Spleen (tissue), 11 donors: Measurements from ENCODE around the gene PTPN4. TPM values are rescaled to one million over a fixed set of nuclear protein-coding genes. Genes with fewer than 3 reads are reported as not detected.

Experiments
- DNase-seq: peaks from one replicate; pipeline ENCODE4 v3.0.0-alpha.2; 2020
- H3K27ac ChIP-seq, 8 donors: fragments of 200-600 bp; sonication (generic) in 7 of 8; 1 replicate in 4 of 8; 2 replicates in 4 of 8; pipeline versions ENCODE4 v1.5.0 to v1.8.0; 2016 to 2021; ENCODE audit warnings: inconsistent platforms in 4 of 8, mild to moderate bottlenecking in 4 of 8, moderate library complexity in 1 of 8
- H3K27me3 ChIP-seq, 7 donors: fragments of 200-600 bp; sonication (generic) in 6 of 7; replicated peaks in 1 of 7; 1 replicate in 4 of 7; 2 replicates in 3 of 7; pipeline versions ENCODE4 v1.5.0 to v1.8.0; 2016 to 2021; ENCODE audit warnings: inconsistent platforms in 3 of 7, mild to moderate bottlenecking in 1 of 7
- H3K36me3 ChIP-seq, 6 donors: fragments of 200-600 bp; sonication (generic) in 5 of 6; 1 replicate in 4 of 6; 2 replicates in 2 of 6; pipeline versions ENCODE4 v1.5.0 to v1.8.0; 2016 to 2021; ENCODE audit warnings: inconsistent platforms in 2 of 6
- H3K4me1 ChIP-seq, 6 donors: fragments of 200-600 bp; sonication (generic) in 5 of 6; 1 replicate in 3 of 6; 2 replicates in 3 of 6; pipeline versions ENCODE4 v1.5.0 to v1.8.0; 2016 to 2021; ENCODE audit warnings: inconsistent platforms in 3 of 6
- H3K4me3 ChIP-seq, 8 donors: fragments of 200-600 bp; sonication (generic) in 7 of 8; 1 replicate in 4 of 8; 2 replicates in 4 of 8; pipeline versions ENCODE4 v1.5.0 to v1.8.0; 2016 to 2021; ENCODE audit warnings: inconsistent platforms in 4 of 8, mild to moderate bottlenecking in 4 of 8, moderate library complexity in 2 of 8
- H3K9me3 ChIP-seq, 8 donors: fragments of 200-600 bp; sonication (generic) in 7 of 8; 1 replicate in 4 of 8; 2 replicates in 4 of 8; pipeline versions ENCODE4 v1.5.0 to v1.8.0; 2016 to 2021; ENCODE audit warnings: inconsistent platforms in 4 of 8
- CTCF ChIP-seq, 11 experiments: fragments of 200-600 bp in 7 of 11; fragments of 450-650 bp in 4 of 11; sonication (generic) in 4 of 11; IDR thresholded peaks in 8 of 11; conservative IDR thresholded peaks in 3 of 11; 1 replicate in 7 of 11; 2 replicates in 4 of 11; pipeline versions ENCODE4 v1.4.0 to v1.8.0; 2016 to 2021; ENCODE audit warnings: antibody characterized with exemption in 11 of 11, inconsistent platforms in 4 of 11, mild to moderate bottlenecking in 1 of 11
- POLR2A ChIP-seq, 3 donors: fragments of 450-650 bp; IDR thresholded peaks; one replicate each; pipeline ENCODE4 v1.5.1; 2017; ENCODE audit warnings: antibody characterized with exemption in 3 of 3, mild to moderate bottlenecking in 1 of 3
- POLR2AphosphoS5 ChIP-seq, 3 donors: sonication (generic); formaldehyde crosslinking; IDR thresholded peaks; one replicate each; pipeline ENCODE4 v1.5.1; 2017; ENCODE audit warnings: antibody characterized with exemption in 3 of 3
- WGBS, 5 donors: extraction: QIAGEN DNeasy Blood & Tissue Kit in 3 of 5; methylation state at CpG; one replicate each; pipeline versions ENCODE4 v1.1.5 to v1.1.7; 2013 to 2018; 5-methylcytosine and 5-hydroxymethylcytosine counted together
- intact Hi-C: fragments of 100-400 bp; cut with DNase I; formaldehyde crosslinking; loops from one replicate; pipeline ENCODE4 v1.15.0; 2023; ENCODE audit warnings: low total_unique reads
- polyA plus RNA-seq, 3 donors: library from polyadenylated mRNA; stranded (reverse); fragments of 200-250 nt; gene quantifications; one replicate each; pipeline ENCODE4 v1.2.1, GENCODE V29; 2013
- total RNA-seq, 7 donors: library from RNA; depleted of rRNA in 3 of 7; stranded (reverse); fragments of >200 nt in 3 of 7; fragmentation: NEBNext Ultra II Directional in 4 of 7; extraction: Animal tissue kit (Norgen Biotek cat#: 25700) in 4 of 7; gene quantifications; one replicate each; pipeline versions ENCODE4 v1.1.0 to v1.2.1, GENCODE V29; 2016 to 2021
- donor health status: healthy with polysubstance abuse.
- donor health status: DM: no; HTN: no; CAD: no; lungs with moderate emphysema.
- donor health status: DM: no; HTN: no; CAD: no.
- donor health status: Bipolar disorder and iron deficiency.
- donor health status: healthy.
- donor health status: DM: no; HTN: no; CAD: no.
- donor health status: DM: yes; HTN: yes; CAD: no.

PTPN4 gene
- total and polyA plus RNA-seq, 10 donors, result 2.4 to 50.9 (median 37.1) TPM

DNA sequence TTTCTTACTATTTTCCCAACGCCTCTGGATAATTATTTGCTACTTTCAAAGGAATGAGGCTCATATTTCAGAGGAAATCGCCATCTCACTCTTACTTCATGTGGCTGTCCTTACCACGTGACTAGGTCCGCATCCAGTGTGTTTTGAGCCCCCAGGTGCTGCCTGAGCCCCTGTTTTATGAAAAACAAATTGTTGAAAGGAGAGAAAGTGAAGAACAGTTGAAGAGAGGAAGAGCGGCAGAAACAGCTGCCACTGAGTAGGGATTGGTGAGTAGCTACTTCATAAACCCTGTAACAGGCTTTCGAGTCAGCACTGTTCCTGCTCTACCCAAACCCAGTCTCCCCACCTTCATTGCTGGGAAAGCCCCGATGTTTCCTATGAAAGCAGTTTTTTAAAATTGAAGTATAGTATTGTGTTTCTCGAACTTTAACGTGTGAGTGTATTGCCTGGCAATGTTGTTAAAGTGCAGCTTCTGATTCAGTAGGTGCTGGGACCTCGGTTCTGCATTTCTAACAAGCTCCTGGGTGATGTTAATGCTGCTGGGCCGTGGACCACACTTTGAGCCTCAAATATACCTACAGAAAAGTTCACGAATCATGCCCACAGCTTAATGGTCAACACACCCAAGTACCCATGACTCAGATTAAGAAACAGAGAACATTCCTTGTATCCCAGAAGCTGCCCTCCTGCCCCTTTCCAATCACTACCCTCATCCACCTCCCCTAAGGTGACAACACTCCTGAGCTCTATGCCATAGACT lies 41.0 kb upstream of the PTPN4 start:
- no peak overlapping the region for H3K27ac ChIP-seq
- H3K27me3 ChIP-seq, result peaks cover 0 to 9% (median 0%) of the 10 kb centered on the region in 7 donors
- no peaks in the 10 kb centered on the region for H3K36me3 ChIP-seq
- TF ChIP-seq POLR2A (IDR thresholded peaks at IDR 0.05) (no peak), POLR2AphosphoS5 (IDR thresholded peaks at IDR 0.05) (no peak), CTCF (IDR thresholded peaks at IDR 0.05 in 8 of 11, conservative IDR thresholded peaks at IDR 0.05 in 3 of 11) (no peak)
- peak; percentile 23 for DNase-seq
- H3K4me1 ChIP-seq, result no peaks in the 10 kb centered on the region
- H3K4me3 ChIP-seq, result no peak overlapping the region
- WGBS, 5 donors, result 83 to 92% (median 86%) methylated on average over 12 of the region's 12 CpGs
- no peaks in the 10 kb centered on the region for H3K9me3 ChIP-seq
- intact Hi-C loops, result no loop called here

DNA sequence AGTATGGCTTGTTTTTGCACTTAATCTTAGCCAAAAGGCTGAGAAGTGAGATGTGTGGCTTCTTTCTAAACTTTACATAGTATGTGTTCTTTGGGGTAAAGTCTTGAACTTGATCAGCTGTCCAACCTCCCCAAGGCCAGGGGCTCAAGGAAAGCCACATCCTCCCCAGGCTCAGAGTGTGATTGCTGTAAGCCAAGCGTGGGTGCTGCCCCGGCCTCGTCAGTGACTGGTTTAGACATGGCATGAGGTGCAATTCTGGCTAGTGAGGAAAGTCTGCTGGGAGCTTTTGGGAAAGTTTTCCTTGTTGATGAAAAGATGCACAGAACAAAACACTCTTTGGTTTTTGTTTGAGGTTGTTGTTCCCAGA lies 40.5 kb upstream of the PTPN4 start:
- Histone ChIP-seq H3K27me3 (peaks cover 0 to 9% (median 0%) of the 10 kb centered on the region in 7 donors), H3K36me3 (no peaks in the 10 kb centered on the region), H3K9me3 (no peaks in the 10 kb centered on the region), H3K4me3 (no peak overlapping the region), H3K4me1 (no peaks in the 10 kb centered on the region), H3K27ac (no peak overlapping the region)
- intact Hi-C loops, result no loop called here
- TF ChIP-seq POLR2A (IDR thresholded peaks at IDR 0.05), result no peak
- TF ChIP-seq POLR2AphosphoS5 (IDR thresholded peaks at IDR 0.05), result no peak
- no peak for TF ChIP-seq CTCF (IDR thresholded peaks at IDR 0.05 in 8 of 11, conservative IDR thresholded peaks at IDR 0.05 in 3 of 11)
- peak; percentile 50 for DNase-seq
- WGBS, 5 donors, result 74 to 83% (median 78%) methylated on average over 3 of the region's 3 CpGs

DNA sequence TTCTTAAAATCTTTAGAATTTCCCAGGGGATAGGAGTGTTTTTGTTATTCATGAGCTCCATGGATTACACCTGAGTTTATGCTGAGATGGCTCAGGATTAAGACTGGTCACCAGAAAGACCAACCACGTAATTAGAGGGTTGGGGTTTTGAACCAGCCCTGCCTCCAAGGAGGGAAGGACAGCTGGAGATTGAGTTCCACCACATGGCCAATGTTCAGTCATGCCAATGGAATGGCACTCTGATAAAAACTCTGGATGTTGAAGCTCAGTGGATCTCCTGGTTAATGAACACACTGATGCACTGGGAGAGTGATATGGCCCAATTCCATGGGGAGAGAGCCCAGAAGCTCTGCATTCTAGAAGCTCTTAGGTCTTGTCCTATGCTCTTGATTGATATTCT lies 38.7 kb upstream of the PTPN4 start:
- H3K4me1 ChIP-seq, result no peaks in the 10 kb centered on the region
- no peak for DNase-seq
- no peak overlapping the region for H3K27ac ChIP-seq
- TF ChIP-seq CTCF (IDR thresholded peaks at IDR 0.05 in 8 of 11, conservative IDR thresholded peaks at IDR 0.05 in 3 of 11), result no peak
- no peak for TF ChIP-seq POLR2A (IDR thresholded peaks at IDR 0.05)
- no peak for TF ChIP-seq POLR2AphosphoS5 (IDR thresholded peaks at IDR 0.05)
- H3K27me3 ChIP-seq, result no peaks in the 10 kb centered on the region
- H3K4me3 ChIP-seq, result no peak overlapping the region
- intact Hi-C loops, result no loop called here
- WGBS, 5 donors, result 87 to 100% (median 90%) methylated on average over 1 of the region's 1 CpG
- H3K36me3 ChIP-seq, result no peaks in the 10 kb centered on the region
- no peaks in the 10 kb centered on the region for H3K9me3 ChIP-seq

- Histone ChIP-seq H3K27ac (no peak overlapping the region), H3K9me3 (no peaks in the 10 kb centered on the region), H3K36me3 (no peaks in the 10 kb centered on the region), H3K4me1 (no peaks in the 10 kb centered on the region), H3K27me3 (no peaks in the 10 kb centered on the region), H3K4me3 (no peak overlapping the region)
- TF ChIP-seq POLR2AphosphoS5 (IDR thresholded peaks at IDR 0.05), result no peak
- no peak for TF ChIP-seq CTCF (IDR thresholded peaks at IDR 0.05 in 8 of 11, conservative IDR thresholded peaks at IDR 0.05 in 3 of 11)
- TF ChIP-seq POLR2A (IDR thresholded peaks at IDR 0.05), result no peak
- intact Hi-C loops, result no loop called here
- DNase-seq, result no peak
- 77 to 92% (median 84%) methylated on average over 5 of the region's 5 CpGs for WGBS, 5 donors
Measured at GRCh38 chr2:119721462-119721861, 38.3 kb upstream of the PTPN4 start.
